ENCODE data around the gene CELF3. TPM values are rescaled to one million over a fixed set of nuclear protein-coding genes. Genes with fewer than 3 reads are reported as not detected.
"Not testable (repeated sequence)": the region's sequence is repeated elsewhere in the genome, so short reads cannot be mapped to it uniquely, and the experiment has no call there.

CELF3 gene
- polyA plus RNA-seq, 1 donor (not counting 4 experiments of a cell fraction or from before 2014, with no cell fraction given), result not detected

- FAIRE-seq (no peak), DNase-seq (ENCODE audit: low read depth, low spot score) (no peak)
- H3K9me3 ChIP-seq (ENCODE audit: control insufficient read depth, low read depth, low read length), result no peaks in the 10 kb centered on the region
- dilution Hi-C loops (cut with MboI; ENCODE audit: extremely low pct_ligation_motif_present, low sequenced_read_pairs), result no loop called here
- no peaks in the 10 kb centered on the region for H4K20me1 ChIP-seq (ENCODE audit: control insufficient read depth, extremely low read depth, insufficient read depth, low read length)
- H3K4me1 ChIP-seq (ENCODE audit: control insufficient read depth, extremely low read depth, insufficient read depth, low read length), result peaks cover 28% of the 10 kb centered on the region
- H3K27me3 ChIP-seq (ENCODE audit: control insufficient read depth, extremely low read depth, insufficient read depth, low read length), result no peaks in the 10 kb centered on the region
- peak overlapping the region; percentile 36 for H2AFZ ChIP-seq (ENCODE audit: control insufficient read depth, low read length)
- no peaks in the 10 kb centered on the region for H3K79me2 ChIP-seq (ENCODE audit: control insufficient read depth, insufficient read depth, low read length)
- H3K27ac ChIP-seq (ENCODE audit: control insufficient read depth, insufficient read depth, low read length), result peak overlapping the region; percentile 84
- no peak overlapping the region for H3K9ac ChIP-seq (ENCODE audit: control insufficient read depth, extremely low read depth, insufficient read depth, low read length)
- H3K36me3 ChIP-seq (ENCODE audit: control insufficient read depth in 2 of 2, extremely low read depth in 1 of 2, insufficient read depth in 2 of 2, low read length in 2 of 2), result peaks cover 0 to 5% of the 10 kb centered on the region in 2 experiments
- peak overlapping the region; percentile 89 for H3K4me2 ChIP-seq (ENCODE audit: control insufficient read depth, extremely low read depth, insufficient read depth, low read depth, low read length)
- TF ChIP-seq, protein P1, sequence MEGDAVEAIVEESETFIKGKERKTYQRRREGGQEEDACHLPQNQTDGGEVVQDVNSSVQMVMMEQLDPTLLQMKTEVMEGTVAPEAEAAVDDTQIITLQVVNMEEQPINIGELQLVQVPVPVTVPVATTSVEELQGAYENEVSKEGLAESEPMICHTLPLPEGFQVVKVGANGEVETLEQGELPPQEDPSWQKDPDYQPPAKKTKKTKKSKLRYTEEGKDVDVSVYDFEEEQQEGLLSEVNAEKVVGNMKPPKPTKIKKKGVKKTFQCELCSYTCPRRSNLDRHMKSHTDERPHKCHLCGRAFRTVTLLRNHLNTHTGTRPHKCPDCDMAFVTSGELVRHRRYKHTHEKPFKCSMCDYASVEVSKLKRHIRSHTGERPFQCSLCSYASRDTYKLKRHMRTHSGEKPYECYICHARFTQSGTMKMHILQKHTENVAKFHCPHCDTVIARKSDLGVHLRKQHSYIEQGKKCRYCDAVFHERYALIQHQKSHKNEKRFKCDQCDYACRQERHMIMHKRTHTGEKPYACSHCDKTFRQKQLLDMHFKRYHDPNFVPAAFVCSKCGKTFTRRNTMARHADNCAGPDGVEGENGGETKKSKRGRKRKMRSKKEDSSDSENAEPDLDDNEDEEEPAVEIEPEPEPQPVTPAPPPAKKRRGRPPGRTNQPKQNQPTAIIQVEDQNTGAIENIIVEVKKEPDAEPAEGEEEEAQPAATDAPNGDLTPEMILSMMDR (optimal IDR thresholded peaks at IDR 0.05 in 1 of 3, IDR thresholded peaks at IDR 0.05 in 1 of 3, conservative IDR thresholded peaks at IDR 0.05 in 1 of 3; ENCODE audit: extremely low read depth in 1 of 3, insufficient read depth in 2 of 3, low read length in 3 of 3), result no peak
- no peak for TF ChIP-seq EZH2 (IDR thresholded peaks at IDR 0.05; ENCODE audit: low read length)
- H3K9me1 ChIP-seq (ENCODE audit: control insufficient read depth, extremely low read depth, insufficient read depth, low read length), result no peaks in the 10 kb centered on the region
- H3K4me3 ChIP-seq (ENCODE audit: control insufficient read depth in 2 of 3, extremely low read depth in 1 of 3, insufficient read depth in 2 of 3, low read depth in 1 of 3, low read length in 3 of 3), result peak overlapping the region in 2 of 3 experiments; percentile 41 to 53
Observed at GRCh38 chr1:151680391-151680790, 36.2 kb downstream of the CELF3 start.

DNA sequence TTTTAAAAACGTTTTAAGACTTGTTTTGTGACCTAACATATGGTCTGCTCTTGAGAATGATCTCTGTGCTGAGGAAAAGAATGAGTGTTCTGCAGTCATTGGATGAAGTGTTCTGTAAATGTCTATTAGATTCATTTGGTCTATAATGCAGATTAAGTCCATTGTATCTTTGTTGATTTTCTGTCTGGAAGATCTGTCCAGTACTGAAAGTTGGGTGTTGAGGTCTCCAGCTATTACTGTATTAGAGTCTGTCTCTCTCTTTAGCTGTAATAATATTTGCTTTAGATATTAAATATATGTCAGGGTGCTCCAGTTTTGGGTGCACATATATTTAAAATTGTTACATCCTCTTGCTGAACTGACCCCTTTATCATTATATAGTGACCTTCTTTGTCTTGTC, 43.2 kb downstream of the CELF3 start:
- no peaks in the 10 kb centered on the region for H3K4me1 ChIP-seq (ENCODE audit: control insufficient read depth, extremely low read depth, insufficient read depth, low read length)
- no peak overlapping the region for H3K4me2 ChIP-seq (ENCODE audit: control insufficient read depth, extremely low read depth, insufficient read depth, low read depth, low read length)
- DNase-seq (ENCODE audit: low read depth, low spot score) (no peak), FAIRE-seq (no peak)
- no peak overlapping the region for H3K9ac ChIP-seq (ENCODE audit: control insufficient read depth, extremely low read depth, insufficient read depth, low read length)
- dilution Hi-C loops (cut with MboI; ENCODE audit: extremely low pct_ligation_motif_present, low sequenced_read_pairs), result no loop called here
- no peak overlapping the region for H3K27ac ChIP-seq (ENCODE audit: control insufficient read depth, insufficient read depth, low read length)
- H3K9me3 ChIP-seq (ENCODE audit: control insufficient read depth, low read depth, low read length), result no peaks in the 10 kb centered on the region
- H4K20me1 ChIP-seq (ENCODE audit: control insufficient read depth, extremely low read depth, insufficient read depth, low read length), result no peaks in the 10 kb centered on the region
- no peak for TF ChIP-seq EZH2 (IDR thresholded peaks at IDR 0.05; ENCODE audit: low read length)
- TF ChIP-seq, protein P1 (optimal IDR thresholded peaks at IDR 0.05 in 1 of 3, IDR thresholded peaks at IDR 0.05 in 1 of 3, conservative IDR thresholded peaks at IDR 0.05 in 1 of 3; ENCODE audit: extremely low read depth in 1 of 3, insufficient read depth in 2 of 3, low read length in 3 of 3), result no peak
- no peak overlapping the region for H2AFZ ChIP-seq (ENCODE audit: control insufficient read depth, low read length)
- H3K27me3 ChIP-seq (ENCODE audit: control insufficient read depth, extremely low read depth, insufficient read depth, low read length), result no peaks in the 10 kb centered on the region
- H3K36me3 ChIP-seq (ENCODE audit: control insufficient read depth in 2 of 2, extremely low read depth in 1 of 2, insufficient read depth in 2 of 2, low read length in 2 of 2), result peaks cover 0 to 2% of the 10 kb centered on the region in 2 experiments
- no peak overlapping the region for H3K4me3 ChIP-seq (ENCODE audit: control insufficient read depth in 2 of 3, extremely low read depth in 1 of 3, insufficient read depth in 2 of 3, low read depth in 1 of 3, low read length in 3 of 3)
- no peaks in the 10 kb centered on the region for H3K79me2 ChIP-seq (ENCODE audit: control insufficient read depth, insufficient read depth, low read length)
- no peaks in the 10 kb centered on the region for H3K9me1 ChIP-seq (ENCODE audit: control insufficient read depth, extremely low read depth, insufficient read depth, low read length)

- FAIRE-seq; H3K27me3 ChIP-seq (ENCODE audit: control insufficient read depth, extremely low read depth, insufficient read depth, low read length); H3K4me1 ChIP-seq (ENCODE audit: control insufficient read depth, extremely low read depth, insufficient read depth, low read length); H3K9ac ChIP-seq (ENCODE audit: control insufficient read depth, extremely low read depth, insufficient read depth, low read length); H4K20me1 ChIP-seq (ENCODE audit: control insufficient read depth, extremely low read depth, insufficient read depth, low read length); DNase-seq (ENCODE audit: low read depth, low spot score); H3K9me1 ChIP-seq (ENCODE audit: control insufficient read depth, extremely low read depth, insufficient read depth, low read length); H3K4me3 ChIP-seq (ENCODE audit: control insufficient read depth in 2 of 3, extremely low read depth in 1 of 3, insufficient read depth in 2 of 3, low read depth in 1 of 3, low read length in 3 of 3); H3K36me3 ChIP-seq (ENCODE audit: control insufficient read depth in 2 of 2, extremely low read depth in 1 of 2, insufficient read depth in 2 of 2, low read length in 2 of 2); H3K4me2 ChIP-seq (ENCODE audit: control insufficient read depth, extremely low read depth, insufficient read depth, low read depth, low read length); H3K9me3 ChIP-seq (ENCODE audit: control insufficient read depth, low read depth, low read length); H2AFZ ChIP-seq (ENCODE audit: control insufficient read depth, low read length); dilution Hi-C loops (cut with MboI; ENCODE audit: extremely low pct_ligation_motif_present, low sequenced_read_pairs); H3K79me2 ChIP-seq (ENCODE audit: control insufficient read depth, insufficient read depth, low read length); H3K27ac ChIP-seq (ENCODE audit: control insufficient read depth, insufficient read depth, low read length): not testable (repeated sequence)
Observed at GRCh38 chr1:151670036-151670675, 46.4 kb downstream of the CELF3 start.
